Ovary (tissue), 3 donors: Measurements from ENCODE around the gene SVBP.

Experiments used
- POLR2A ChIP-seq: fragments of 450-650 bp; IDR thresholded peaks from one replicate; pipeline ENCODE4 v1.6.1; 2017; ENCODE audit warnings: antibody characterized with exemption, mild to moderate bottlenecking, moderate library complexity
- TF ChIP-seq, protein P1 (sequence below), 3 donors: fragments of 450-650 bp in 2 of 3; fragments of 200-600 bp in 1 of 3; IDR thresholded peaks; one replicate each; pipeline versions ENCODE4 v1.5.1 to v1.8.0; 2016 to 2022; ENCODE audit warnings: antibody characterized with exemption in 3 of 3, mild to moderate bottlenecking in 1 of 3
- donor health status: DM: no; HTN: no; CAD: no.

DNA sequence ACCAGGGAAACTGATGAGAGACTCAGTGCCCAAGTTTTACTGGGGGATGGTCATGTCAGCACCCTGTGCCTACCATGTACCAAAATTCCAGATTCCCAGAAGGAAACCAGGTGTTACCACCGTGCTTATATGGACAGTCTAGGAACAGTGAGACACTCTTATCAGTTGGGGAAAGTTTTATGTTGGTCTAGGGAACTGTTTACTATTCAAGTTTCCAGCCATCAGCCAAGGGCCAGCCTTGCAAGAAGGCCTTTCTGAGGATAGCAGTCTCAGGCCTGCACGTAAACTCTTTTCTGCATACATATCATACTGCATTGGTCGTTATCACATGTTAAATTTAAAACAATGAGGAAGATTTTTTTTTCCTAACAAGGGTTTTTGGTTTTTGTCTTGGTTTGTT is 19.8 kb downstream of the SVBP start:
- TF ChIP-seq, protein P1, sequence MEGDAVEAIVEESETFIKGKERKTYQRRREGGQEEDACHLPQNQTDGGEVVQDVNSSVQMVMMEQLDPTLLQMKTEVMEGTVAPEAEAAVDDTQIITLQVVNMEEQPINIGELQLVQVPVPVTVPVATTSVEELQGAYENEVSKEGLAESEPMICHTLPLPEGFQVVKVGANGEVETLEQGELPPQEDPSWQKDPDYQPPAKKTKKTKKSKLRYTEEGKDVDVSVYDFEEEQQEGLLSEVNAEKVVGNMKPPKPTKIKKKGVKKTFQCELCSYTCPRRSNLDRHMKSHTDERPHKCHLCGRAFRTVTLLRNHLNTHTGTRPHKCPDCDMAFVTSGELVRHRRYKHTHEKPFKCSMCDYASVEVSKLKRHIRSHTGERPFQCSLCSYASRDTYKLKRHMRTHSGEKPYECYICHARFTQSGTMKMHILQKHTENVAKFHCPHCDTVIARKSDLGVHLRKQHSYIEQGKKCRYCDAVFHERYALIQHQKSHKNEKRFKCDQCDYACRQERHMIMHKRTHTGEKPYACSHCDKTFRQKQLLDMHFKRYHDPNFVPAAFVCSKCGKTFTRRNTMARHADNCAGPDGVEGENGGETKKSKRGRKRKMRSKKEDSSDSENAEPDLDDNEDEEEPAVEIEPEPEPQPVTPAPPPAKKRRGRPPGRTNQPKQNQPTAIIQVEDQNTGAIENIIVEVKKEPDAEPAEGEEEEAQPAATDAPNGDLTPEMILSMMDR (IDR thresholded peaks at IDR 0.05): no peak
- no peak for TF ChIP-seq POLR2A
